Activated gamma-delta T cell treated with Interleukin-2 at 50 U/mL for 16 hours (primary cell): Measurements from ENCODE around the gene CELF2.

Experiments used
- DNase-seq: peaks from one replicate; pipeline ENCODE4 v3.0.0-alpha.2; 2020

The CELF2 gene

GRCh38 chr10:11023009-11023953, 5.6 kb downstream of the CELF2 start:
- DNase-seq: no peak

GRCh38 chr10:11024596-11024995, 6.9 kb downstream of the CELF2 start:
- DNase-seq: no peak

- no peak for DNase-seq
Observed at GRCh38 chr10:11025978-11026377, 8.3 kb downstream of the CELF2 start.

- DNase-seq: no peak
Observed at GRCh38 chr10:11026773-11027172, 9.1 kb downstream of the CELF2 start.

- DNase-seq: no peak
Observed at GRCh38 chr10:11034762-11035161, 17.1 kb downstream of the CELF2 start.

GRCh38 chr10:11035301-11035991, 17.8 kb downstream of the CELF2 start:
- no peak for DNase-seq

- no peak for DNase-seq
Observed at GRCh38 chr10:11036424-11037011, 18.8 kb downstream of the CELF2 start.

- no peak for DNase-seq
Observed at GRCh38 chr10:11037991-11038390, 20.3 kb downstream of the CELF2 start.

- no peak for DNase-seq
Observed at GRCh38 chr10:11042357-11042756, 24.7 kb downstream of the CELF2 start.

- no peak for DNase-seq
Observed at GRCh38 chr10:11043039-11043438, 25.4 kb downstream of the CELF2 start.

- DNase-seq: no peak
Observed at GRCh38 chr10:11043446-11044127, 25.9 kb downstream of the CELF2 start.

GRCh38 chr10:11045487-11045886, 27.8 kb downstream of the CELF2 start:
- DNase-seq: no peak

- no peak for DNase-seq
Observed at GRCh38 chr10:11045995-11046775, 28.5 kb downstream of the CELF2 start.

GRCh38 chr10:11046776-11047160, 29.1 kb downstream of the CELF2 start:
- no peak for DNase-seq

- DNase-seq: no peak
Observed at GRCh38 chr10:11048707-11049278, 31.1 kb downstream of the CELF2 start.

GRCh38 chr10:11049806-11050205, 32.1 kb downstream of the CELF2 start:
- DNase-seq: no peak

GRCh38 chr10:11050301-11051287, 32.9 kb downstream of the CELF2 start:
- no peak for DNase-seq

GRCh38 chr10:11057018-11057417, 39.3 kb downstream of the CELF2 start:
- no peak for DNase-seq

- no peak for DNase-seq
Observed at GRCh38 chr10:11057448-11057847, 39.8 kb downstream of the CELF2 start.

GRCh38 chr10:11057994-11058393, 40.3 kb downstream of the CELF2 start:
- no peak for DNase-seq

GRCh38 chr10:11058965-11059364, 41.3 kb downstream of the CELF2 start:
- DNase-seq: no peak
